Measurements from ENCODE around the gene EEF2K.
"Not testable (repeated sequence)": the region's sequence is repeated elsewhere in the genome, so short reads cannot be mapped to it uniquely, and the experiment has no call there.

The EEF2K gene

DNA sequence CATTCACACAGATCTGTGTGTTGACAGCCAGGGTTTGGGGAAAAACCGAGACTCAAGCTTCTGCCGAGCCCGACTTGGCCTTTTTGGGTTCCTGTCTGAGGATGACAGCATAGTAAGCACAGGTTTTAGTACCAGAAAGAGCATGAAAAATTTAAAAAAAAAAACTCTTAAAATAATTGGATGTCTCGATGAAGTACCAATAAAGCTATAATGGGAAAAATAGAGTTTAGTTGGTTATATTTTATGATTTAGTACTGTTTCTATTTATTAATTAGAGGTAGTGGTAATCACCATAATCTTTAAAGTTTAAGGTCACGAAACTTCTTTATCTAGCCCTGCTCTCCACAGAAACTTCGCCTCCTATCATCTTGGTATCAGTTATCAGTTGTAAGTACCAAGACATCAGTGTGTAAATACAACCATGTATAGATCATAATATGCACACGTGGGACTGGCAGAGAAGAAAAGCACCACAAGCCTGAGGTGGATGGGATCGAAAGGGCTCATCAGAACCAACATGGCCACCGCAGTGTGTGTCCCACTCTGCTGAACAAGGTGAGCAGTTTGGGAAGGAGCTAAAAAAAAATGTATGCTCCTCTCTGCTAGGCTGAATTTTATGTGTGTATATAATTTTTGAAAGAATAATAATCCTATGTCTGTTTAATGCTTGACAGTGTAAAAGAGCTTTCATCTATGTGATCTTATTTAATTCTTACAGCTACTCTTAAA, 14.4 kb upstream of the EEF2K start:
- Histone ChIP-seq H3K4me1 (ENCODE audit: control insufficient read depth, insufficient read depth, low read length) (peaks cover 18% of the 10 kb centered on the region), H3K36me3 (ENCODE audit: control insufficient read depth, insufficient read depth, low read length) (no peaks in the 10 kb centered on the region), H3K4me3 (ENCODE audit: low read depth, low read length) (peak overlapping the region; percentile 77), H3K9me3 (ENCODE audit: control insufficient read depth, insufficient read depth, low read length) (no peaks in the 10 kb centered on the region), H3K27me3 (ENCODE audit: control insufficient read depth, insufficient read depth, low read length) (peaks cover 8% of the 10 kb centered on the region), H3K9ac (ENCODE audit: low read depth, low read length) (no peak overlapping the region)

DNA sequence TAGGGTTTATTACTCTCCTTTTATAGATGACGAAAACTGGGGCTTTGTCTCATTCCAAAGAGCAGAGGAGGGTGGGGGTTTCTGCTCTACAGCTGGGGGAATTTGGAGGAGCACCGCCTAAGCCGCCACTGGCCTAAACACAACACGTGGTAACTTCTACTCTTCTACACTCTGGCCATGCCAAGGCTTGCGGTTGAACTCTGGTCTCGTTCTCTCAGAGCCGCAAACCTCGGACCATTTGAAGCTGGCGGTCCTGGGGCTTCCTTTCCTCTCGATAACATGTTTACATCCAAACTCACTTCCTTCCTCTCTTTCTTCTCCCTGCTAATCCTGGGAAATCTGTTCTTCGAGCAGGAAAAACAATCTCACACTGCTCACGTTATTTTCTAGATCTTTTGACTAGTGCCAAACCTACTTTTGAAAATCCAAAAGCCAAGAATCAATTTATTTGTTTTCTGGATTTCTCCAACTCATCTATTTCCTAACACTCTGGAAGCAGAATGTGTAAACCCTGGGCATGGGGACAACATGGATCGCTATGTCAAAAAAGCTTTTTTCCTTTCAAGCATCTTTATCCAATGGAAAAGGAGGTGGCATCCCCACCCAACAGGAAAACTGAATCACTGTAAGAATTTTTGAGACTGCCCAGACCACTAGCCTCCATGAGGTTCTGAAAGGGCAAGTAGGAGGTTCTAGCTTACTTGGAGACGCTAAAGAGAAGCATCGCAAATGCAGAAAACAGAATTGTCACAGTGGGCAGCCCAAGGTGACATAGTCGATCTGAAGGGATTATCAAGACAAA, 13.6 kb upstream of the EEF2K start:
- Histone ChIP-seq H3K9me3 (ENCODE audit: control insufficient read depth, insufficient read depth, low read length) (no peaks in the 10 kb centered on the region), H3K4me3 (ENCODE audit: low read depth, low read length) (peak overlapping the region; percentile 77), H3K9ac (ENCODE audit: low read depth, low read length) (no peak overlapping the region), H3K4me1 (ENCODE audit: control insufficient read depth, insufficient read depth, low read length) (peaks cover 18% of the 10 kb centered on the region), H3K27me3 (ENCODE audit: control insufficient read depth, insufficient read depth, low read length) (peaks cover 8% of the 10 kb centered on the region), H3K36me3 (ENCODE audit: control insufficient read depth, insufficient read depth, low read length) (no peaks in the 10 kb centered on the region)

DNA sequence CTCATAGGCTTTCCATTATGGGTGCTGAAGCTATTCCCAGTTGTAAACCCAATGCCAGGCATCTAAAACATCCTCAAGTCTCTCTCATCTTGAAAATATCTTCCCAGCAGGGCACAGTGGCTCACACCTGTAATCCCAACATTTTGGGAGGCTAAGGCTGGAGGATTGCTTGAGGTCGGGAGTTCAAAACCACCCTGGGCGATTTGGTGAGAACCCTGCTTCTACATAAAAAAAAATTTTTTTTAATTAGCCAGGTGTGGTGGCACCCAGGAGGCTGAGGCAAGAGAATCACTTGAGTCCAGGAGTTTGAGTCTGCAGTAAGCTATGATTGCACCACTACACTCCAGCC, 13.0 kb upstream of the EEF2K start:
- H3K9ac ChIP-seq (ENCODE audit: low read depth, low read length), result no peak overlapping the region
- no peaks in the 10 kb centered on the region for H3K36me3 ChIP-seq (ENCODE audit: control insufficient read depth, insufficient read depth, low read length)
- H3K27me3 ChIP-seq (ENCODE audit: control insufficient read depth, insufficient read depth, low read length), result peaks cover 8% of the 10 kb centered on the region
- H3K4me3 ChIP-seq (ENCODE audit: low read depth, low read length), result no peak overlapping the region
- no peaks in the 10 kb centered on the region for H3K9me3 ChIP-seq (ENCODE audit: control insufficient read depth, insufficient read depth, low read length)
- peaks cover 18% of the 10 kb centered on the region for H3K4me1 ChIP-seq (ENCODE audit: control insufficient read depth, insufficient read depth, low read length)

DNA sequence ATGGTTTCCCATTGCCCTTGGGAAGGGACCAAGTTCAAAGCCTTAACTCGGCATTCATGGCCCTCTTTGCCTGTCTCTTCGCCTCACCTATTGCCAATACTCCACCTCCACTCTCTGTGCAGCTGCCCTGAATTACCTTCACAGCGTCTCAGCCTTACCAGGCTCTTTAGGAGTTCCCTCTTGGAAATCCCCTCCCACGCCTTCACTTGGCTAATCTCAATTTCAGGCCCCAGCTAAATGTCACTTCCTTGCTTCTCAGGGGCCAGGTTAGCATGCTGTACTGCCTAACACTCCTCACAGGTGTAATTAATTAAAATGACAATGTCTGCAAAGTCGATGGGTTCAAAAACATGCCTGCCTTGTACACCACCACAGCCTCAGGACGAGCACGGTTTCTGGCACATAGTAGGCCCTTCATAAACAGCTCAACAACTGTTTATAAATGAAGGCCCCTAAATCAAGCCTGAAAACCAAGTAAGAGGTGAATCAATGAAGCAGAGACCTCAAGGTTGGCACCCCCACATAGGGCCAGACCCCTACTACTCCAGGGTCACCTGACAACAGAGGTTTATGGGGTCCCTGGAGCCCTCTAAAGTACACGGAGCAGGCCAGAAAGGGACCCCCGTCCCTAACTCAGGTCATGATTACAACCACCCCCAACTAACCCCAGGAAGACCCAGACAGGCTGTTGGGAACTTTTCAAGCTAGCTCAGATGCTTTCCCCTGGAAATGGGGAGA, 11.2 kb upstream of the EEF2K start:
- Histone ChIP-seq H3K4me1 (ENCODE audit: control insufficient read depth, insufficient read depth, low read length) (peaks cover 4% of the 10 kb centered on the region), H3K4me3 (ENCODE audit: low read depth, low read length) (peak overlapping the region; percentile 91), H3K9me3 (ENCODE audit: control insufficient read depth, insufficient read depth, low read length) (no peaks in the 10 kb centered on the region), H3K27me3 (ENCODE audit: control insufficient read depth, insufficient read depth, low read length) (no peaks in the 10 kb centered on the region), H3K9ac (ENCODE audit: low read depth, low read length) (no peak overlapping the region), H3K36me3 (ENCODE audit: control insufficient read depth, insufficient read depth, low read length) (no peaks in the 10 kb centered on the region)

DNA sequence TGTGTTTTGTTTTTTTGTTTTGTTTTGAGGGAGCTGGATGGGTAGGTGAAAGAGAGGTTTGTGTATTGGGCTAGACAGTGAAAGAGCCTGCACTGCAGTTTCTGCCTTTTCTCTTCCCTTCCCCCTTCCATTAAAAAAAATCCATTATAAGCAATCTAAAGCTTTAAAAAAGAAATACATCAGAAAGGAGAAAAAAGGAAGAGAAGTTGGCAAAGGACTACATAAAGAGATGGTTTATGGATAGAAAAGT, 10.7 kb upstream of the EEF2K start:
- Histone ChIP-seq H3K4me1 (ENCODE audit: control insufficient read depth, insufficient read depth, low read length) (peaks cover 4% of the 10 kb centered on the region), H3K9me3 (ENCODE audit: control insufficient read depth, insufficient read depth, low read length) (no peaks in the 10 kb centered on the region), H3K36me3 (ENCODE audit: control insufficient read depth, insufficient read depth, low read length) (no peaks in the 10 kb centered on the region), H3K9ac (ENCODE audit: low read depth, low read length) (no peak overlapping the region), H3K4me3 (ENCODE audit: low read depth, low read length) (peak overlapping the region; percentile 91), H3K27me3 (ENCODE audit: control insufficient read depth, insufficient read depth, low read length) (no peaks in the 10 kb centered on the region)

DNA sequence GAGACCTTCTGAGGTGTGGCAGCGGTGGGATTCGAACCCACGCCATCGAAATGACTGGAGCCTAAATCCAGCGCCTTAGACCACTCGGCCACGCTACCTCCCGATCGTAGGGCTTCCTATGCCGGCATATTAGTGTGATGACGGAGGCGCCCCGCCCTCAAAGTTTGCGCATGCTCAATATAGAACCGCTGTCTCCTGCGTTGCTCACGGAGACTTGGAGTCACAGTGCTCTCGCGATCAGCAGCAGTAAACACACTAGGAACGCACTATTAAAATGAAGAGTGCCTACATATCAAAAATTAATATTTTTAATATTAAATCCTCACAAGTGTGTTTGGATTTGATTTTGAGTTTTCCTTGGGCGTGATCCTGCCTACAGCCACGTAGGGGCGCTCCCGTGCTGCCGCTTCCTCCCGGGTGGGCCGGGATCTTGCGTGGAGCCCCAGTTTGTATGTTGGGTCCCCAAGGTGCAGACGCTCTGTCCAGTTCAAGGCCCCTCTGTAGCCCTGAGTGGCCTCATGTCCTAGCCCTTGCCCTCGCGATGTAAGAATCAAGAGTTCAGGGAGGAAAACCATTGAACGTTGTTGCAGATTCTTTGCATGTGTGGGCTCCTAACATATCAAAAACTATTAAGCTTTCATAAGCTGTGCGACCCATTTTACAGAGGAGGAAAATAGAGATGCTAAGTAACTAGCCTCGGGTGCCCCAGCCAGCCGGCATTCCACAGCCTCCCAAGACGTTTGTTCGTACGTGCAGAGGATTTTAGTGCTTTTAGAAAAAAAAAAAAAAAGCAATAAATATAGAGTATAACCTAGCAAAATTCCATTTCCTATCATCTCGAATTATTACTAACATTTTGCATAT, 10.2 kb upstream of the EEF2K start:
- Histone ChIP-seq H3K9ac (ENCODE audit: low read depth, low read length) (peak overlapping the region; percentile 71), H3K36me3 (ENCODE audit: control insufficient read depth, insufficient read depth, low read length) (no peaks in the 10 kb centered on the region), H3K4me1 (ENCODE audit: control insufficient read depth, insufficient read depth, low read length) (peaks cover 4% of the 10 kb centered on the region), H3K27me3 (ENCODE audit: control insufficient read depth, insufficient read depth, low read length) (no peaks in the 10 kb centered on the region), H3K9me3 (ENCODE audit: control insufficient read depth, insufficient read depth, low read length) (no peaks in the 10 kb centered on the region), H3K4me3 (ENCODE audit: low read depth, low read length) (peak overlapping the region; percentile 91)

DNA sequence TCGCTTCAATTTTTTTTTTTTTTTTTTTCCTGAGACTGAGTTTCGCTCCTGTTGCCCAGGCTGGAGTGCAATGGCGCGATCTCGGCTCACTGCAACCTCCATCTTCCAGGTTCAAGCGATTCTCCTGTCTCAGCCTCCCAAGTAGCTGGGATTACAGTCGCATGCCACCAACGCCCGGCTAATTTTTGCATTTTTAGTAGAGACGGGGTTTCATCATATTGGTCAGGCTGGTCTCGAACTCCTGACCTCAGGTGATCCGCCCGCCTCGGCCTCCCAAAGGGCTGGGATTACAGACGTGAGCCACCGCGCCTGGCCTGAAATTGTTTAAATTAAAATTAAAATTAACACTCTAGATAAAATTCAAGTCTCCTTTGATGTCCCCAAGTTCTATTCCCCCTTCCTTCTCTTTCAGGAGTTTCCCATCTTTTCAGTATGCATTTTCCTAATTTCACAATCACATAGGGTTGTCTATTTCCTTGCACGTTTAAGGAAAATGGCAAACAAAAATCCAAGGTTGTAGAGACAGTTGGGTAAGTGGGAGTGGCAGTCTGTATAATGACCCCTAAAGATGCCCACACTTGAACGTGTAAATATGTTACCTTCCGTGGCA, 9.4 kb upstream of the EEF2K start:
- not testable (repeated sequence) for H3K36me3 ChIP-seq (ENCODE audit: control insufficient read depth, insufficient read depth, low read length); H3K9me3 ChIP-seq (ENCODE audit: control insufficient read depth, insufficient read depth, low read length); H3K4me1 ChIP-seq (ENCODE audit: control insufficient read depth, insufficient read depth, low read length); H3K27me3 ChIP-seq (ENCODE audit: control insufficient read depth, insufficient read depth, low read length)
- H3K9ac ChIP-seq (ENCODE audit: low read depth, low read length), result peak overlapping the region; percentile 71
- peak overlapping the region; percentile 91 for H3K4me3 ChIP-seq (ENCODE audit: low read depth, low read length)

DNA sequence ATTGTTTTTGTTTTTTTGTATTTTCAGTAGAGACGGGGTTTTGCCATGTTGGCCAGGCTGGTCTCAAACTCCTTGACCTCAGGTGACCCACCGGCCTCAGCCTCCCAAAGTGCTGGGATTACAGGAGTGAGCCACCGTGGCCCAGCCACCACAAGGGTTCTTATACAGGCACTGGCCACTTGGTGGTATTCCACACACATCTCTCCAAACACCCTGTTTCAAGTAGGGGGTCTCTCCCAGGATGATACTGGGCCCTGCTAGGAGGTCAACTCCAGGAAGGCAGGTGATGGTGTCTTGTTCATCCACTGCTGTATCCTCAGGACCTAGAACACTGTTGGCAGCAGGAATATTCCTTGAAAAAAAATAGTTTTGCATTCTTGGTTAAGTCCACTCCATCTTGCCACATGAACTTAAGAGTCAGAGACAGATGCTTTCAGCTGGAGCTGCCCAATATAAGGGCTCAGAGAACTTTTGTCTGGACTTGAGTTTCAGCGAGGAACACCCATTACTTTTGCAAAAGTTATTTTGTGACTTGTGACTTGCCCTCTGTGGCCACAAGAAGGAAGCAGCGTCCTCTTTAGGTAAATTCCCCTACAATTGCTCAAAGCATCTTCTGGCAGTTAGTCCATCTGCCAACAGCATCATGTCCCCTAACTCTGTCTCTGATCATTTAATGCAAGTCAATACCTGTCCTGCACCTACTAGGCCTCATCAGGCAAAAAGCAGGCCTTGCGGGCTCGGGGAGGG, 7.4 kb upstream of the EEF2K start:
- H3K4me3 ChIP-seq (ENCODE audit: low read depth, low read length), result no peak overlapping the region
- peaks cover 4% of the 10 kb centered on the region for H3K4me1 ChIP-seq (ENCODE audit: control insufficient read depth, insufficient read depth, low read length)
- no peaks in the 10 kb centered on the region for H3K36me3 ChIP-seq (ENCODE audit: control insufficient read depth, insufficient read depth, low read length)
- no peaks in the 10 kb centered on the region for H3K27me3 ChIP-seq (ENCODE audit: control insufficient read depth, insufficient read depth, low read length)
- no peaks in the 10 kb centered on the region for H3K9me3 ChIP-seq (ENCODE audit: control insufficient read depth, insufficient read depth, low read length)
- H3K9ac ChIP-seq (ENCODE audit: low read depth, low read length), result no peak overlapping the region

DNA sequence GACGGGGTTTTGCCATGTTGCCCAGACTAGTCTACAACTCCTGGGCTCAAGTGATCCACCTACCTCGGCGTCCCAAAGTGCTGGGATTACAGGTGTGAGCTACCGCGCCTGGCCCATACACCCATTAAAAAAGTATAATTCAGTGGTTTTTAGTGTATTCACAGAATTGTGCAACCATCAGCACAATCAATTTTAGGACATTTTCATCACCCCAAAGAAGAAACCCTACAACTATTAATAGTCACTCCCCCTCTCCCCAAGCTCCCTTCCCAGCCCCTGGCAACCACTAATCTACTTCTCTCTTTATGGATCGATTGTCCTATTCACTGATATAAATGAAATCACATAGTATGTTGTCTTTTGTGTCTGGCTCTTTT, 3.8 kb upstream of the EEF2K start:
- no peak overlapping the region for H3K9ac ChIP-seq (ENCODE audit: low read depth, low read length)
- no peak overlapping the region for H3K4me3 ChIP-seq (ENCODE audit: low read depth, low read length)
- no peaks in the 10 kb centered on the region for H3K36me3 ChIP-seq (ENCODE audit: control insufficient read depth, insufficient read depth, low read length)
- H3K4me1 ChIP-seq (ENCODE audit: control insufficient read depth, insufficient read depth, low read length), result peaks cover under 1% of the 10 kb centered on the region
- H3K9me3 ChIP-seq (ENCODE audit: control insufficient read depth, insufficient read depth, low read length), result no peaks in the 10 kb centered on the region
- H3K27me3 ChIP-seq (ENCODE audit: control insufficient read depth, insufficient read depth, low read length), result no peaks in the 10 kb centered on the region

DNA sequence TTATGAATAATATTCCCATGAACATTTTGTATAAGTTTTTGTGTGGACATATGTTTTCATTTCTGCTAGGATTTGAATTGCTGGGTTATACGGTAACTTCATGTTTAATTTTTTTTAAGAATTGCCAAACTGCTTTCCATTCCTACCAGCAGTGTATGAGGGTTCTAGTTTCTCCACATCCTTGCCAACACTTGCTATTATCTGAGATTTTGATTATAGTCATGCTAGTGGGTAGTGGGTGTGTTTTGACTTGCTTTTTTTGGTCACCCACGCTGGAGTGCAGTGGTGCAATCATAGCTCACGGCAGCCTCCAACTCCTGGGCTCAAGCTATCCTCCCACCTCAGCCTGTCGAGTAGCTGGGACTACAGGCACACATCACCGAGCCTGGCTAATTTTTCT, 3.0 kb upstream of the EEF2K start:
- Histone ChIP-seq H3K36me3 (ENCODE audit: control insufficient read depth, insufficient read depth, low read length) (no peaks in the 10 kb centered on the region), H3K4me3 (ENCODE audit: low read depth, low read length) (no peak overlapping the region), H3K9ac (ENCODE audit: low read depth, low read length) (no peak overlapping the region), H3K9me3 (ENCODE audit: control insufficient read depth, insufficient read depth, low read length) (no peaks in the 10 kb centered on the region), H3K4me1 (ENCODE audit: control insufficient read depth, insufficient read depth, low read length) (peaks cover 5% of the 10 kb centered on the region), H3K27me3 (ENCODE audit: control insufficient read depth, insufficient read depth, low read length) (no peaks in the 10 kb centered on the region)

All from iPS-15b (cell line).